ENCODE results near the gene ADAM23. TPM values are rescaled to one million over a fixed set of nuclear protein-coding genes. Genes with fewer than 3 reads are reported as not detected.

The ADAM23 gene
- total and polyA plus RNA-seq, 2 donors from 2014 or later, result 1.0 to 2.5 TPM

- H3K4me3 ChIP-seq (ENCODE audit: low read length in 3 of 3), result no peak overlapping the region
- no peaks in the 10 kb centered on the region for H3K36me3 ChIP-seq (ENCODE audit: control insufficient read depth in 2 of 3, insufficient read depth in 3 of 3, low read length in 3 of 3)
- H3K27ac ChIP-seq (ENCODE audit: low read depth in 2 of 2, low read length in 2 of 2), result no peak overlapping the region
- H3K9me3 ChIP-seq (ENCODE audit: control insufficient read depth in 2 of 3, insufficient read depth in 1 of 3, low read length in 3 of 3), result no peaks in the 10 kb centered on the region
- H3K9ac ChIP-seq (ENCODE audit: low read length in 3 of 3), result no peak overlapping the region
- intact Hi-C loops (cut with DNase I), result no loop called here
- DNase-seq (no peak), FAIRE-seq (peak; percentile 92)
- H3K27me3 ChIP-seq (ENCODE audit: control insufficient read depth, insufficient read depth, low read length), result no peaks in the 10 kb centered on the region
- H3K4me1 ChIP-seq (ENCODE audit: control insufficient read depth in 2 of 3, insufficient read depth in 2 of 3, low read depth in 1 of 3, low read length in 3 of 3), result no peaks in the 10 kb centered on the region
- no peak for TF ChIP-seq CTCF (IDR thresholded peaks at IDR 0.05; ENCODE audit: borderline replicate concordance, extremely low read depth, insufficient read depth)
Observed at GRCh38 chr2:206665251-206665650, 221.9 kb downstream of the ADAM23 start.

Other genes starting within 250 kb of the ADAM23 start
- 10.5 TPM for gene ZDBF2, start 168.9 kb upstream of the ADAM23 start, total RNA-seq
- 0.90 TPM for gene ZDBF2, start 168.9 kb upstream of the ADAM23 start, polyA plus RNA-seq (ENCODE audit: insufficient read depth, low read depth, low replicate concordance)
- gene FAM237A, start 199.0 kb downstream of the ADAM23 start, total RNA-seq, result not detected
- gene FAM237A, start 199.0 kb downstream of the ADAM23 start, polyA plus RNA-seq (ENCODE audit: insufficient read depth, low read depth, low replicate concordance), result not detected